Measurements from ENCODE around the gene DENND1C.

DNA sequence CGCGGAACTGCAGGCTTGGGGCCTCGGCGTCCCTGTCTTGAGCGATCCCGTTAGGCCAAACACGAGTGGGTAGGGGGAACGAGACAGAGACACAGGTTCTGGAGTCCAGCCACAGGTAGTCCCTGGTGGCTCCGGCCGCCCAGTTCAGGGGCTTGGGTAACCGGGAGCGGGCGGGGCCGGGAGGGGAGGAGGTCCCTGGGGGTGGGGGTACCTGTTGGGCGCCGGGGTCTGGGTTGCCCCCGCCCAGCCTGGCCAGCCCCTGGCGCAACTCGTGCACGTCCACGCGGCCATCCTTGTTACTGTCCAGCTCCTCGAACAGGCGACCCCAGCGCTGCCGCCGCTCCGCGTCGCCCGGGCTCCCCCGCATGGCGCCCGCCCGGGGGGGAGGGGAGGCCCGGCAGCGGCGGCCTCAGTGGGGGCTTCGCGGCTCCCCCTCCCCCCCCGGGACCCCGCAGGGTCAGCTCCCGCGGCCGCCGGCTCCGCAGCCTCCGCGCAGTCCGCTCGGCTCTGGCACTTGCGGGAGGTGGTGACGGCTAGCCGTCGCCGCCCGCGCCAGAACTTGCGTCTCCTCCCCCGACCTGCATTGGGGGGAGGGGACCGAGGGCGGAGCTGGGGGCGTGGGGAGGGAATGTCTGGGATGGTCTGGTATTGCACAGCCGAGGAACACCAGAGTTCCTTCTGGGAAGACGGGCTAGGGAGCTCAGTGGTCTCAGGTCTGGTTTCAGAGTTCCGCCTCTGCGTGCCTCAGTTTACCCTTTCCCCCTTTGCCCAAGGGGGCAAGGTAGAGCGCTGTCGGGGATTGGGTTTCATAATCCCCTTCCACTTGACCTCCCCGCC lies 22.1 kb downstream of the DENND1C start, which contains the start of gene SLC25A23:
- TF ChIP-seq MYC (IDR thresholded peaks at IDR 0.05; ENCODE audit: borderline replicate concordance, low read length) (no peak), HOXA7 (CRISPR knock-in tag; IDR thresholded peaks at IDR 0.05) (no peak)
- TF ChIP-seq, protein P1, sequence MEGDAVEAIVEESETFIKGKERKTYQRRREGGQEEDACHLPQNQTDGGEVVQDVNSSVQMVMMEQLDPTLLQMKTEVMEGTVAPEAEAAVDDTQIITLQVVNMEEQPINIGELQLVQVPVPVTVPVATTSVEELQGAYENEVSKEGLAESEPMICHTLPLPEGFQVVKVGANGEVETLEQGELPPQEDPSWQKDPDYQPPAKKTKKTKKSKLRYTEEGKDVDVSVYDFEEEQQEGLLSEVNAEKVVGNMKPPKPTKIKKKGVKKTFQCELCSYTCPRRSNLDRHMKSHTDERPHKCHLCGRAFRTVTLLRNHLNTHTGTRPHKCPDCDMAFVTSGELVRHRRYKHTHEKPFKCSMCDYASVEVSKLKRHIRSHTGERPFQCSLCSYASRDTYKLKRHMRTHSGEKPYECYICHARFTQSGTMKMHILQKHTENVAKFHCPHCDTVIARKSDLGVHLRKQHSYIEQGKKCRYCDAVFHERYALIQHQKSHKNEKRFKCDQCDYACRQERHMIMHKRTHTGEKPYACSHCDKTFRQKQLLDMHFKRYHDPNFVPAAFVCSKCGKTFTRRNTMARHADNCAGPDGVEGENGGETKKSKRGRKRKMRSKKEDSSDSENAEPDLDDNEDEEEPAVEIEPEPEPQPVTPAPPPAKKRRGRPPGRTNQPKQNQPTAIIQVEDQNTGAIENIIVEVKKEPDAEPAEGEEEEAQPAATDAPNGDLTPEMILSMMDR (IDR thresholded peaks at IDR 0.05) = no peak

Measured in A549 (cell line).